Esophagus squamous epithelium (tissue), 5 donors: ENCODE data around the gene ID3. TPM values are rescaled to one million over a fixed set of nuclear protein-coding genes. Genes with fewer than 3 reads are reported as not detected.
"Not testable (repeated sequence)": the region's sequence is repeated elsewhere in the genome, so short reads cannot be mapped to it uniquely, and the experiment has no call there.

Experiments used
- DNase-seq: peaks from one replicate; lab custom pipeline; 2025; lab: John Stamatoyannopoulos, UW
- H3K27ac ChIP-seq, 4 donors: fragments of 200-600 bp; sonication (generic); one replicate each; pipeline ENCODE4 v1.5.1; 2016 to 2019; ENCODE audit warnings: mild to moderate bottlenecking in 1 of 4
- H3K27me3 ChIP-seq, 4 donors: fragments of 200-600 bp; sonication (generic); 1 replicate in 3 of 4; 2 replicates in 1 of 4; pipeline versions ENCODE4 v1.5.1 to v1.6.0; 2017 to 2021; ENCODE audit warnings: antibody characterized with exemption in 1 of 4
- H3K36me3 ChIP-seq, 3 donors: fragments of 200-600 bp; sonication (generic); one replicate each; pipeline ENCODE4 v1.5.1; 2016 to 2019
- H3K4me1 ChIP-seq, 3 donors: fragments of 200-600 bp; sonication (generic); one replicate each; pipeline ENCODE4 v1.5.1; 2017 to 2019
- H3K4me3 ChIP-seq, 4 donors: fragments of 200-600 bp; sonication (generic); 1 replicate in 3 of 4; 2 replicates in 1 of 4; pipeline ENCODE4 v1.5.1; 2016 to 2019; ENCODE audit warnings: mild to moderate bottlenecking in 2 of 4, moderate library complexity in 1 of 4
- H3K9me3 ChIP-seq, 3 donors: fragments of 200-600 bp; sonication (generic); one replicate each; pipeline ENCODE4 v1.5.1; 2016 to 2019
- POLR2A ChIP-seq, 4 donors: fragments of 450-650 bp; IDR thresholded peaks; one replicate each; pipeline ENCODE4 v1.6.1; 2017; ENCODE audit warnings: antibody characterized with exemption in 4 of 4, mild to moderate bottlenecking in 4 of 4, moderate library complexity in 3 of 4
- WGBS, 2 donors: methylation state at CpG; one replicate each; pipeline ENCODE4 v1.1.5; 2018; 5-methylcytosine and 5-hydroxymethylcytosine counted together
- intact Hi-C: fragments of 100-400 bp; cut with DNase I; formaldehyde crosslinking; loops from one replicate; pipeline ENCODE4 v1.15.0; 2022
- total RNA-seq, 4 donors: library from RNA; depleted of rRNA; stranded (reverse); fragments of >200 nt; gene quantifications; one replicate each; pipeline ENCODE4 v1.1.0, GENCODE V29; 2016
- TF ChIP-seq, protein P1 (sequence below), 6 experiments: fragments of 450-650 bp in 4 of 6; fragments of 200-600 bp in 2 of 6; sonication (generic) in 2 of 6; IDR thresholded peaks; one replicate each; pipeline ENCODE4 v1.5.1; 2016 to 2019; ENCODE audit warnings: antibody characterized with exemption in 6 of 6, mild to moderate bottlenecking in 4 of 6, moderate library complexity in 4 of 6
- donor health status: DM: yes; HTN: yes; CAD: no.

Gene ID3
- total RNA-seq, 4 donors from 2014 or later = 12.6 to 62.9 (median 37.5) TPM

GRCh38 chr1:23589585-23589986 lies 30.3 kb upstream of the ID3 start:
- Histone ChIP-seq H3K36me3 (no peaks in the 10 kb centered on the region), H3K9me3 (no peaks in the 10 kb centered on the region), H3K27ac (peak overlapping the region in 1 of 4 donors; percentile 0), H3K4me3 (no peak overlapping the region), H3K27me3 (no peaks in the 10 kb centered on the region), H3K4me1 (peaks cover 16 to 67% (median 33%) of the 10 kb centered on the region in 3 donors)
- intact Hi-C loops = no loop called here
- DNase-seq = no peak
- WGBS, 2 donors = 65 to 71% methylated on average over 5 of the region's 5 CpGs
- TF ChIP-seq, protein P1, sequence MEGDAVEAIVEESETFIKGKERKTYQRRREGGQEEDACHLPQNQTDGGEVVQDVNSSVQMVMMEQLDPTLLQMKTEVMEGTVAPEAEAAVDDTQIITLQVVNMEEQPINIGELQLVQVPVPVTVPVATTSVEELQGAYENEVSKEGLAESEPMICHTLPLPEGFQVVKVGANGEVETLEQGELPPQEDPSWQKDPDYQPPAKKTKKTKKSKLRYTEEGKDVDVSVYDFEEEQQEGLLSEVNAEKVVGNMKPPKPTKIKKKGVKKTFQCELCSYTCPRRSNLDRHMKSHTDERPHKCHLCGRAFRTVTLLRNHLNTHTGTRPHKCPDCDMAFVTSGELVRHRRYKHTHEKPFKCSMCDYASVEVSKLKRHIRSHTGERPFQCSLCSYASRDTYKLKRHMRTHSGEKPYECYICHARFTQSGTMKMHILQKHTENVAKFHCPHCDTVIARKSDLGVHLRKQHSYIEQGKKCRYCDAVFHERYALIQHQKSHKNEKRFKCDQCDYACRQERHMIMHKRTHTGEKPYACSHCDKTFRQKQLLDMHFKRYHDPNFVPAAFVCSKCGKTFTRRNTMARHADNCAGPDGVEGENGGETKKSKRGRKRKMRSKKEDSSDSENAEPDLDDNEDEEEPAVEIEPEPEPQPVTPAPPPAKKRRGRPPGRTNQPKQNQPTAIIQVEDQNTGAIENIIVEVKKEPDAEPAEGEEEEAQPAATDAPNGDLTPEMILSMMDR (IDR thresholded peaks at IDR 0.05) = no peak
- TF ChIP-seq POLR2A (IDR thresholded peaks at IDR 0.05) = no peak

DNA sequence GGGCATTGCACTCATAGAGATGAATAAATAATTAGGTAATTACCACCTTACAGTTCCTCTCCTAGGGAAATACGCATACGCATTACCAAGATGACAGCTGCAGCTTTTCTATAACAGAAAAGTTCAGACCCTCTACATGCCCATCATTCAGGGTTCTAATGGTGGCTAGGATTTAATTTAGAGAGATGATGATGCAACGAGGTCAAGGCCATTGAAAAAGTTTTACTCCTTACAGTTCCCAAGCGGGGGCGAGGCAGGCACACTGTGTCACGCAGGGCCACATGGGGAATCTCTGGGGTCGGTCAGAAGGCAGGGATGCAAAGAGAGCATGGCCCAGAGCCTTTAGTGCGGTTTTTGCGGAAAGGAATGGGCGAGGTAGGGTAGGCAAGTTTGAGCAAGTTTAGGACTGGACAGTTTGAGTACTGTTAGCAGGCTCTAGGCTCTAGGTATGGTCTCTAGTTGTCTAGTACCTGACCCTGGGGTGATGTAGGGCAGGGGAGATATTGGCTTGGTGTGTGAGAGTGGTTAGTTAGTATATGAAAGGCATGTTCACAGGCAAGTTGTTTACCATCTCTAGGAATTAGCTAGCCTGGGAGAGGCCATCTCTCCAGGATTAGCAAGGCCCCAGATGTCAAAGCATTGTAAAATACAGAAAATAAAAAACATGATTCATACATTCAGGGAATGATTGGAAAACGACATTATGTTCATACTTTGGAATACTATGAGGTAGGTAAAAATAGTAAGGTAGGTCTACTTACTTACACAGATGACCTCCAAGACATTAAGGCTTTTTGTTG lies 29.6 kb upstream of the ID3 start:
- DNase-seq = no peak
- H3K4me1 ChIP-seq = peaks cover 16 to 61% (median 33%) of the 10 kb centered on the region in 3 donors
- peak overlapping the region in 1 of 4 donors; percentile 0 for H3K27ac ChIP-seq
- TF ChIP-seq, protein P1 (IDR thresholded peaks at IDR 0.05) = no peak
- no peak for TF ChIP-seq POLR2A (IDR thresholded peaks at IDR 0.05)
- H3K36me3 ChIP-seq = no peaks in the 10 kb centered on the region
- no peaks in the 10 kb centered on the region for H3K27me3 ChIP-seq
- H3K9me3 ChIP-seq = no peaks in the 10 kb centered on the region
- 49 to 57% methylated on average over 11 of the region's 11 CpGs for whole genome bisulfite sequencing, 2 donors
- intact Hi-C loops = no loop called here
- H3K4me3 ChIP-seq = no peak overlapping the region

GRCh38 chr1:23585321-23586022 lies 26.2 kb upstream of the ID3 start:
- intact Hi-C loops = no loop called here
- 25 to 40% methylated on average over 10 of the region's 10 CpGs for WGBS, 2 donors
- Histone ChIP-seq H3K36me3 (no peaks in the 10 kb centered on the region), H3K4me1 (peaks cover 0 to 33% (median 16%) of the 10 kb centered on the region in 3 donors), H3K27ac (peak overlapping the region in 3 of 4 donors; percentile 29 to 65 (median 30)), H3K4me3 (no peak overlapping the region), H3K27me3 (no peaks in the 10 kb centered on the region), H3K9me3 (no peaks in the 10 kb centered on the region)
- no peak for DNase-seq
- TF ChIP-seq, protein P1 (IDR thresholded peaks at IDR 0.05) = no peak
- no peak for TF ChIP-seq POLR2A (IDR thresholded peaks at IDR 0.05)

GRCh38 chr1:23583727-23584126 lies 24.4 kb upstream of the ID3 start:
- intact Hi-C loops, H3K36me3 ChIP-seq, H3K4me3 ChIP-seq, H3K9me3 ChIP-seq, H3K27ac ChIP-seq, H3K27me3 ChIP-seq, DNase-seq: not testable (repeated sequence)
- H3K4me1 ChIP-seq = peaks cover 0 to 19% (median 12%) of the 10 kb centered on the region in 3 donors

DNA sequence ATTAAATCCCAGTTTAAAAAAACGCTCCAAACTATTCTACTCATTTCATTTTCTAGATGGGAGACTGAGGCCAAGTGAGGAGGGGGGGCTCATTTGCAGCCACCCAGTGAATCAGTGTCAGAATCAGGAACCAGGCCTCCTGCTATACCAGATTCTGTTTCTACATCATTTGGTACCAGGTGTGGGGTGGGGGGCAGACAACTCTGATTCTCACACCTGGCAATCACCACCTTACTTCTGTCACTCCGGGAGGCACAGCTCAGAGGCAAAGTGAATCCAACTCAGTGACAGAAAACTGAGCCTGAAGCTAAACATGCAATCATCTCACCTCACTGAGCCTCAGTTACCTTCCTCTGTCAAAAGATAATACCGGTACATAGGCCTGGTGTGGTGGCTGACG lies 23.5 kb upstream of the ID3 start:
- intact Hi-C loops = no loop called here

More for the DNA sequence above, 23.5 kb upstream of the ID3 start:
- no peaks in the 10 kb centered on the region for H3K36me3 ChIP-seq
- H3K27ac ChIP-seq = no peak overlapping the region
- WGBS, 2 donors = 90 to 98% methylated on average over 3 to 4 of the region's 4 CpGs
- TF ChIP-seq, protein P1 (IDR thresholded peaks at IDR 0.05) = no peak
- no peak for TF ChIP-seq POLR2A (IDR thresholded peaks at IDR 0.05)
- H3K9me3 ChIP-seq = no peaks in the 10 kb centered on the region
- no peaks in the 10 kb centered on the region for H3K27me3 ChIP-seq
- H3K4me3 ChIP-seq = no peak overlapping the region
- peaks cover 2 to 21% (median 20%) of the 10 kb centered on the region in 3 donors for H3K4me1 ChIP-seq
- no peak for DNase-seq
